Measurements from ENCODE around the gene PC.
"Not testable (repeated sequence)": the region's sequence is repeated elsewhere in the genome, so short reads cannot be mapped to it uniquely, and the experiment has no call there.

Gene PC

DNA sequence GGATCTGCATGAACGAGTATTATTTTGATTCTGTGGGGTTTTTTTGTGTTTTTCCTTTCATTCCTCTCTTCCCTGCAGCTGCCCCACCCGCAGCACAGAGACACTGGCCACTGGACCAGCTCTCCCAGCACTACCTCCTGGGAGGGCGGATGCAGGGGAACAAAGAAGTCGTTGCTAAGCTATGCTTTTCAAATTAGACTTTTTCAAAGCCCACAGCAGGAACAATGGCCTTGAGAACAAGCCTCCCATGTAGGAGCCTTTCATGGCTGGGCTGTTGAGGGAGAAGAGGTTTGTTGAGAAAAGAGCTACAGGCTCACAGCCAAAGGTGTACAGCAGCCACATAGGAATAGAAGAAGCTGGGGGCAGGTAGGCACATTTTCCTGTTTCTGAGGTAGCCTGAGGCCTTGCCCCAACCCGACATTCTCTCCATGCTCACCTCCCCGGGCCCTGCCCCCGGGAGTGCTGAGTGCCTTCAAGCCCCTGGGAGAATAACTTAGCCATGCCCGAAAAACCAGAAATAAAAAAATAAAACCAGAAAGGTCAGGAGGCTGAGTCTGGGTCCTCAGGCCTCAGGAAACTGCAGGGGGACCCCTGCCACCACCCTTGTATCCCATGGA, 44.2 kb upstream of the PC start:
- no peak for DNase-seq
- TF ChIP-seq, protein P1, sequence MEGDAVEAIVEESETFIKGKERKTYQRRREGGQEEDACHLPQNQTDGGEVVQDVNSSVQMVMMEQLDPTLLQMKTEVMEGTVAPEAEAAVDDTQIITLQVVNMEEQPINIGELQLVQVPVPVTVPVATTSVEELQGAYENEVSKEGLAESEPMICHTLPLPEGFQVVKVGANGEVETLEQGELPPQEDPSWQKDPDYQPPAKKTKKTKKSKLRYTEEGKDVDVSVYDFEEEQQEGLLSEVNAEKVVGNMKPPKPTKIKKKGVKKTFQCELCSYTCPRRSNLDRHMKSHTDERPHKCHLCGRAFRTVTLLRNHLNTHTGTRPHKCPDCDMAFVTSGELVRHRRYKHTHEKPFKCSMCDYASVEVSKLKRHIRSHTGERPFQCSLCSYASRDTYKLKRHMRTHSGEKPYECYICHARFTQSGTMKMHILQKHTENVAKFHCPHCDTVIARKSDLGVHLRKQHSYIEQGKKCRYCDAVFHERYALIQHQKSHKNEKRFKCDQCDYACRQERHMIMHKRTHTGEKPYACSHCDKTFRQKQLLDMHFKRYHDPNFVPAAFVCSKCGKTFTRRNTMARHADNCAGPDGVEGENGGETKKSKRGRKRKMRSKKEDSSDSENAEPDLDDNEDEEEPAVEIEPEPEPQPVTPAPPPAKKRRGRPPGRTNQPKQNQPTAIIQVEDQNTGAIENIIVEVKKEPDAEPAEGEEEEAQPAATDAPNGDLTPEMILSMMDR (IDR thresholded peaks at IDR 0.05): no peak
- H3K4me1 ChIP-seq: no peaks in the 10 kb centered on the region
- H3K27me3 ChIP-seq: no peaks in the 10 kb centered on the region
- H3K36me3 ChIP-seq: no peaks in the 10 kb centered on the region
- intact Hi-C loops (cut with DNase I; ENCODE audit: low total_unique reads): no loop called here
- H3K4me3 ChIP-seq: no peak overlapping the region
- no peaks in the 10 kb centered on the region for H3K9me3 ChIP-seq
- no peak overlapping the region for H3K27ac ChIP-seq

DNA sequence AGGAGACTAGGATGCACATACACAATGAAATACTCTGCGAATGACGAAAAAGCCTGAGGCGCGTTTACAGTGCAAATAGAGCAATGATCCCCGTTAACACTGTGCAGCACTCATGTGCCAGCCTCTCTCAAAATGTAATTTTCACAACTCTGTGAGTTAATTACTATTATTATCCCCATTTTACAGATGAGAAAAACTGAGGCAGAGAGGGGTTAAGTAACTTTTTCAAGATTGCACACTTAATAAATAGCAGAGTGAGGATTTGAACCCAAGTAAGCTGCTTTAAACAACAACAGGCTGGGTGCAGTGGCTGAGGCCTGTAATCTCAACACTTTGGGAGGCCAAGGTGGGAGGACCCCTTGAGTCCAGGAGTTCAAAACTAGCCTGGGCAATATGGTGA, 43.1 kb upstream of the PC start:
- no peaks in the 10 kb centered on the region for H3K36me3 ChIP-seq
- H3K4me3 ChIP-seq: no peak overlapping the region
- no peaks in the 10 kb centered on the region for H3K9me3 ChIP-seq
- H3K4me1 ChIP-seq: peaks cover 0 to 9% (median 6%) of the 10 kb centered on the region in 4 donors
- DNase-seq: no peak
- no peak overlapping the region for H3K27ac ChIP-seq
- intact Hi-C loops (cut with DNase I; ENCODE audit: low total_unique reads): no loop called here
- no peaks in the 10 kb centered on the region for H3K27me3 ChIP-seq
- TF ChIP-seq, protein P1 (IDR thresholded peaks at IDR 0.05): no peak

DNA sequence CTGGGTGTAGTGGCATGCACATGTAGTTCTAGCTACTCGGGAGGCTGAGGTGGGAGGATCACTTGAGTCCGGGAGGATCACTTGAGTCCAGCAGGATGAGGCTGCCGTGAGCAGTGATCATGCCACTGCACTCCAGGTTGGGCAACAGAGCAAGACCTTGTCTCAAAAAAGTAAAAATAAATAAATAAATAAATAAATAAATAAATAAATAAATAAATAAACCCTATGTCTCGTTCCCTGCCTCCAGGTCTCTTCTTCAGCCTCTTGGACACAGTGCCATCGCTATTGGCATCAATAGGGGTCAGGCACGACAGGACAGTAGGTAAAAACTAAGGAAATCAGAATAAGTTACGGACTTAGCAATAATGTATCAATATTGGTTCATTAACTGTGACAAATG, 41.4 kb upstream of the PC start:
- Histone ChIP-seq H3K36me3 (no peaks in the 10 kb centered on the region), H3K4me3 (no peak overlapping the region), H3K27me3 (no peaks in the 10 kb centered on the region), H3K4me1 (peaks cover 0 to 12% (median 6%) of the 10 kb centered on the region in 4 donors), H3K27ac (no peak overlapping the region), H3K9me3 (no peaks in the 10 kb centered on the region)
- intact Hi-C loops (cut with DNase I; ENCODE audit: low total_unique reads): no loop called here
- TF ChIP-seq, protein P1 (IDR thresholded peaks at IDR 0.05): no peak
- no peak for DNase-seq

DNA sequence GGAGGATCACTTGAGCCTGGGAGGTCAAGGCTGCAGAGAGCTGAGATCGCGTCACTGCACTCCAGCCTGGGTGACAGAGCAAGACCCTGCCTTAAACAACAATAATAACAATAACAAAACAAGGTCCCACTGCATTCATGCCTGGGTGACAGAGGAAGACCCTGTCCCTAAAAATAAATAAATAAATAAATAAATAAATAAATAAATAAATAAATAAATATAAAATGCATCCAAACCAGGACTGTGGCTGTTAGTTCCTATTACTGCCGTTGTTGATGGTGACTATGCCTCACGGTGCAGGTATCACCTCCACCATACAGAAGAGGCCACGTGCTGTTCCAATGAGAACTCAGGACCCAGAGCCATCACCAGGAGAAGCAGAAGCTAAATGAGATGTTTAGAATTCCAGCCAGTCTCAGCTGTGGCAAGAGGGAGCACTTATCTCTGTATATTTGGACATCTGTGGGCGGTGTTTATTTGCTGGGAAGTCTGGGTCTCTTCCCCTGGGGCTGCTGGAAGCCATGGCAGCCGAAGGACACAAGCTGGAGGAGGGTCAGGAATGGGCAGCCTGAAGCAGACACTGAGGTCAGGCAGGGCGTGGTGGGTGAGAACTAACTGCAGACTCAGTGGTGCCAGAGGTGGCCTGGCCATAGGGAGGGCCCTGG, 38.6 kb upstream of the PC start:
- no peaks in the 10 kb centered on the region for H3K36me3 ChIP-seq
- no peaks in the 10 kb centered on the region for H3K9me3 ChIP-seq
- no peak overlapping the region for H3K27ac ChIP-seq
- intact Hi-C loops (cut with DNase I; ENCODE audit: low total_unique reads): no loop called here
- peaks cover 0 to 12% (median 6%) of the 10 kb centered on the region in 4 donors for H3K4me1 ChIP-seq
- DNase-seq: no peak
- no peaks in the 10 kb centered on the region for H3K27me3 ChIP-seq
- TF ChIP-seq, protein P1 (IDR thresholded peaks at IDR 0.05): no peak
- no peak overlapping the region for H3K4me3 ChIP-seq

DNA sequence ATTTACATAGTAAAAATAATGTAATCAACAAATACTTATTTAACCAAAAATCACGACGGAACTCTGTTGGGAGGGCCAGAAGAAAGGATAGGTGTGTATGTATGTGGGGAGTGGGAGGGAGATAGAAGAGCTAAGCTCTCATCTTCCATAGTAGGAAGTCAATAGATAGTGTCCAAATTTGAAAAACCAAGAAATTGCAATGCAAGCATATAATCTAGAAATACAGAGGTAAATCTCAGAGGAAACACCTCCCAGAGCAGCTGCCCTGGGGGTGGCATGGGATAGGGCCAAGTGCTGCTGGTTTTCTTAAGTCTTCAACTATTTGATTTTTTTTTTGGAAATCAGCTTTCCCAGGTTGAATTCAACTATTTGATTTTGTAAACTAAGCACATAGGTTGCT, 33.9 kb upstream of the PC start:
- TF ChIP-seq, protein P1 (IDR thresholded peaks at IDR 0.05): no peak
- intact Hi-C loops (cut with DNase I; ENCODE audit: low total_unique reads): no loop called here
- Histone ChIP-seq H3K4me1 (peaks cover 0 to 10% (median 6%) of the 10 kb centered on the region in 4 donors), H3K27me3 (no peaks in the 10 kb centered on the region), H3K9me3 (no peaks in the 10 kb centered on the region), H3K4me3 (no peak overlapping the region), H3K27ac (no peak overlapping the region), H3K36me3 (no peaks in the 10 kb centered on the region)
- DNase-seq: no peak

DNA sequence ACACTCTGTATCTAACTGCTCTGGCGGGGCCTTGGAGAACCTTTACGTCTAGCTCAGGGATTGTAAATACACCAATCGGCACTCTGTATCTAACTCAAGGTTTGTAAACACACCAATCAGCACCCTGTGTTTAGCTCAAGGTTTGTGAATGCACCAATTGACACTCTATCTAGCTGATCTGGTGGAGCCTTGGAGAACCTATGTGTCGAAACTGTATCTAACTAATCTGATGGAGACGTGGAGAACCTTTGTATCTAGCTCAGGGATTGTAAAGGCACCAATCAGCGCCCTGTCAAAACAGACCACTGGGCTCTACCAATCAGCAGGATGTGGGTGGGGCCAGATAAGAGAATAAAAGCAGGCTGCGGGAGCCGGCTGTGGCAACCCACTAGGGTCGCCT, 31.2 kb upstream of the PC start:
- H3K4me3 ChIP-seq; DNase-seq; H3K27me3 ChIP-seq; intact Hi-C loops (cut with DNase I; ENCODE audit: low total_unique reads); H3K36me3 ChIP-seq; H3K27ac ChIP-seq; H3K9me3 ChIP-seq: not testable (repeated sequence)
- H3K4me1 ChIP-seq: peaks cover 0 to 19% (median 12%) of the 10 kb centered on the region in 4 donors

DNA sequence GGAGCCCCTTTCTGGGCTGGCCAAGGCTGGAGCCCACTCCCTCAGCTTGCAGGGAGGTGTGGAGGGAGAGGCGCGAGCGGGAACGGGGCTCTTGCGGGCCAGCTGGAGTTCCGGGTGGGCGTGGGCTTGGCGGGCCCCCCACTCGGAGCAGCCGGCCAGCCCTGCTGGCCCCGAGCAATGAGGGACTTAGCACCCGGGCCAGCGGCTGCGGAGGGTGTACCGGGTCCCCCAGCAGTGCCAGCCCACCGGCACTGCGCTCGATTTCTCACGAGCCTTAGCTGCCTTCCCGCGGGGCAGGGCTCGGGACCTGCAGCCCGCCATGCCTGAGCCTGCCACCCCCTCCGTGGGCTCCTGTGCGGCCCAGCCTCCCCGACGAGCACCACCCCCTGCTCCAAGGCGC, 30.6 kb upstream of the PC start:
- H3K36me3 ChIP-seq; intact Hi-C loops (cut with DNase I; ENCODE audit: low total_unique reads); H3K27ac ChIP-seq; H3K4me3 ChIP-seq; H3K27me3 ChIP-seq; H3K9me3 ChIP-seq; DNase-seq: not testable (repeated sequence)
- H3K4me1 ChIP-seq: peaks cover 0 to 22% (median 13%) of the 10 kb centered on the region in 4 donors

Measured in tibial artery (tissue), 4 donors.